A549 (cell line): ENCODE data around the gene DNAH8. TPM values are rescaled to one million over a fixed set of nuclear protein-coding genes. Genes with fewer than 3 reads are reported as not detected.
"Not testable (repeated sequence)": the region's sequence is repeated elsewhere in the genome, so short reads cannot be mapped to it uniquely, and the experiment has no call there.

Source experiments
- ATAC-seq, 2 experiments: fragments of 200-7000 bp in 1 of 2; fragments of >200 bp in 1 of 2; cut with Nextera tagmentation in 1 of 2; cut with Tn5 transposase in 1 of 2; 3 replicates each; pipeline versions ENCODE4 v1.8.0 to v1.9.1; 2018 to 2020; ENCODE audit warnings: mild to moderate bottlenecking in 1 of 2, moderate library complexity in 1 of 2
- CTCF ChIA-PET: fragments of 300-600 bp; sonication (Branson Sonifier 250); formaldehyde crosslinking; extraction: SDS; loops from one replicate; lab custom pipeline; 2021; ENCODE audit warnings: antibody characterized with exemption, inconsistent platforms; lab: Yijun Ruan, JAX
- POLR2A ChIA-PET: fragments of 350-600 bp; formaldehyde crosslinking; extraction: SDS; loops from one replicate; lab custom pipeline; 2021; ENCODE audit warnings: antibody characterized with exemption, inconsistent platforms; lab: Yijun Ruan, JAX
- DNase-seq, 2 experiments: peaks; one replicate each; pipeline versions ENCODE4 v3.0.0 to v3.0.0-alpha.2; 2011 to 2016; ENCODE audit warnings: low read depth in 1 of 2, low spot score in 1 of 2
- FAIRE-seq: peaks from 2 replicates; lab custom pipeline; 2011; peaks lifted over from hg19 to GRCh38; lab: Jason Lieb, UNC
- H3K27ac ChIP-seq, 2 experiments: fragments of >200 bp; sonication (Bioruptor Twin); formaldehyde crosslinking; 3 replicates each; pipeline ENCODE4 v1.5.1; 2016 to 2017
- H3K4me1 ChIP-seq: fragments of >200 bp; sonication (Bioruptor Twin); formaldehyde crosslinking; 3 replicates; pipeline ENCODE4 v1.6.1; 2016
- H3K4me2 ChIP-seq: fragments of >200 bp; sonication (Bioruptor Twin); formaldehyde crosslinking; 3 replicates; pipeline ENCODE4 v1.6.1; 2016
- H3K4me3 ChIP-seq: fragments of >200 bp; sonication (Bioruptor Twin); formaldehyde crosslinking; 3 replicates; pipeline ENCODE4 v1.5.1; 2016
- H3K9me3 ChIP-seq: fragments of >200 bp; sonication (Bioruptor Twin); formaldehyde crosslinking; 3 replicates; pipeline ENCODE4 v1.6.1; 2016
- BHLHE40 ChIP-seq: IDR thresholded peaks from 2 replicates; pipeline ENCODE4 v1.6.1; 2012; ENCODE audit warnings: low read depth, low read length, inconsistent platforms
- EP300 ChIP-seq, 2 experiments: fragments of >200 bp; sonication (Bioruptor Twin); formaldehyde crosslinking; IDR thresholded peaks; 2 replicates in 1 of 2; 3 replicates in 1 of 2; pipeline ENCODE4 v1.6.1; 2016 to 2017
- ESRRA ChIP-seq: fragments of 150-350 bp; IDR thresholded peaks from 2 replicates; pipeline ENCODE4 v1.6.1; 2014; ENCODE audit warnings: mild to moderate bottlenecking, low read length, borderline replicate concordance
- FOSB ChIP-seq: fragments of 250-450 bp; sonication (Bioruptor Pico); IDR thresholded peaks from 2 replicates; pipeline ENCODE4 v1.5.0; 2020; ENCODE audit warnings: mild to moderate bottlenecking, moderate library complexity
- GATA3 ChIP-seq: IDR thresholded peaks from 2 replicates; pipeline ENCODE4 v1.6.1; 2012; ENCODE audit warnings: borderline replicate concordance
- HOXB13 ChIP-seq: fragments of 250-450 bp; sonication (Bioruptor Pico); IDR thresholded peaks from 2 replicates; pipeline ENCODE4 v1.5.0; 2020; ENCODE audit warnings: low read depth, mild to moderate bottlenecking, moderate library complexity
- MAZ ChIP-seq: fragments of 150-350 bp; IDR thresholded peaks from 2 replicates; pipeline ENCODE4 v1.6.1; 2014; ENCODE audit warnings: antibody characterized with exemption, low read depth, low read length, borderline replicate concordance
- NPAS2 ChIP-seq: fragments of 250-450 bp; sonication (Bioruptor Pico); IDR thresholded peaks from 2 replicates; pipeline ENCODE4 v1.8.0; 2022; ENCODE audit warnings: mild to moderate bottlenecking, moderate library complexity, borderline replicate concordance
- POLR2A ChIP-seq: IDR thresholded peaks from 2 replicates; pipeline ENCODE4 v1.6.1; 2012; ENCODE audit warnings: mild to moderate bottlenecking, low read length
- POLR2AphosphoS2 ChIP-seq: conservative IDR thresholded peaks from 2 replicates; pipeline ENCODE4 v1.6.1; 2012; ENCODE audit warnings: low read length, improper control_type of control experiment, inconsistent platforms
- RAD21 ChIP-seq, 2 experiments: fragments of >200 bp in 1 of 2; sonication (Bioruptor Twin) in 1 of 2; formaldehyde crosslinking in 1 of 2; IDR thresholded peaks in 1 of 2; conservative IDR thresholded peaks in 1 of 2; 2 replicates in 1 of 2; 3 replicates in 1 of 2; pipeline ENCODE4 v1.6.1; 2012 to 2018; ENCODE audit warnings: inconsistent platforms in 1 of 2
- RARB ChIP-seq: fragments of 250-450 bp; sonication (Bioruptor Pico); IDR thresholded peaks from 2 replicates; pipeline ENCODE4 v1.8.0; 2021; ENCODE audit warnings: mild to moderate bottlenecking, moderate library complexity
- RCOR1 ChIP-seq: fragments of 150-350 bp; IDR thresholded peaks from 2 replicates; pipeline ENCODE4 v1.6.1; 2014; ENCODE audit warnings: antibody characterized with exemption, low read length, low read depth
- RFX5 ChIP-seq: fragments of 450-650 bp; IDR thresholded peaks from 2 replicates; pipeline ENCODE4 v1.7.1; 2014; ENCODE audit warnings: antibody characterized with exemption, mild to moderate bottlenecking, moderate library complexity
- SMC3 ChIP-seq: fragments of >200 bp; sonication (Bioruptor Twin); formaldehyde crosslinking; IDR thresholded peaks from 3 replicates; pipeline ENCODE4 v1.6.1; 2018; ENCODE audit warnings: inconsistent platforms
- TP53 ChIP-seq: fragments of 250-450 bp; sonication (Bioruptor Pico); IDR thresholded peaks from 2 replicates; pipeline ENCODE4 v1.5.0; 2021; ENCODE audit warnings: mild to moderate bottlenecking, moderate library complexity
- ZNF302 ChIP-seq: fragments of 250-450 bp; sonication (Bioruptor Pico); IDR thresholded peaks from 2 replicates; pipeline ENCODE4 v1.9.0; 2021; ENCODE audit warnings: inconsistent platforms, mild to moderate bottlenecking, moderate library complexity
- WGBS: methylation state at CpG from one replicate; pipeline ENCODE4 v1.1.6; 2017; ENCODE audit errors: missing lambda C conversion rate; 5-methylcytosine and 5-hydroxymethylcytosine counted together
- polyA plus RNA-seq, 4 experiments: library from polyadenylated mRNA; depleted of rRNA in 3 of 4; stranded (reverse); fragments of >200 nt; fragmentation: RNase III in 1 of 4; extraction: RNeasy Plus Mini Kit Qiagen cat#74134 plus additional on column Dnase treatment in 1 of 4; gene quantifications; 2 replicates in 3 of 4; 3 replicates in 1 of 4; pipeline ENCODE4 v1.2.3, GENCODE V29; 2011 to 2017
- TF ChIP-seq, protein P1 (sequence below): fragments of 150-350 bp; IDR thresholded peaks from 2 replicates; pipeline ENCODE4 v1.6.1; 2014; ENCODE audit warnings: low read depth, mild to moderate bottlenecking, low read length
- TF ChIP-seq, protein P2 (sequence below): fragments of >200 bp; sonication (Bioruptor Twin); formaldehyde crosslinking; IDR thresholded peaks from 3 replicates; pipeline ENCODE4 v1.5.1; 2016
- TF ChIP-seq, protein P3 (sequence below): IDR thresholded peaks from 2 replicates; pipeline ENCODE4 v1.6.1; 2012

DNAH8 gene
- polyA plus RNA-seq, 2 of the 4 experiments (the other 2 are of a cell fraction): not detected

DNA sequence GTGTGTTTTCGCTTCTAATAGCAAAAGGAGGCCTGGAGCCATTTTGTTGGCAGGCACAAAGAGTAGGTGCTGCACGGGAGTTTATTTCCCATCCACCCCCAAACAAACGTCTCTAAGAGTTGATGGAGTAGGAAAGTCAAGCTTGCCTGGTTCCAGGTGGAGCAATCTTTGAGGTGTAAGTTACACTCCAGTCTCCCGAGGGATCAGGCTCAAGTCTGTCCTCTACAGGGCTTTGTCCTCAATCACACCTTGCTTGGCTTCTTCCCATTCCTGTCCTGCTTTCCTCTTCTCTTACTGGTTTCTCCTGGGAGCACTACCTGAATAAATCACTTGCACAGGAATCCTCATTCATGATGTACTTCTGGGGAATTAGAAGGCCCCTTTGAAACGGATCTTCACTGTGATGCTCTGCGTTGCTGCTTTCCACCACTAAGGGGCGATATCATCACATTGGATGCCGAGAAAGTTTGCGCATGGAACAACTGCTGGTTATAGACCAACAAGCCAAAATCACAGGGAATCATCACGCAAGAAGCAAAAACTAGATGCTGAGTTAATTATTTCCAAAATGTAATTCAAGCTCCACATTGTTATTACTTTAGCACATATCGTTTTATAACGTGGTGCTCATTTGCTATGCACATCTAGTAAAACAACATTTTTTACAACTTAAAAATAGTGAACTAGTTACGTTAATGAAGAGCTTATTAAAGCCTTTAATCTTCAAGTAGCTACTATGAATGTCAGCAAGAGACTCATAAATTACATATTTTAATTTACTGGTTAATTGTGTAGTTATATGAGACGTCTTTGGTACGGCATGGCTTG lies 156.8 kb downstream of the DNAH8 start:
- ATAC-seq (peak; percentile 64 to 78; a peak in 5 of 6 replicates), FAIRE-seq (peak; percentile 7), DNase-seq (peak; percentile 18 to 38)
- Histone ChIP-seq H3K4me3 (no peak overlapping the region), H3K27ac (no peak overlapping the region), H3K9me3 (no peaks in the 10 kb centered on the region), H3K4me1 (no peaks in the 10 kb centered on the region), H3K4me2 (no peak overlapping the region)
- 26% methylated on average over 15 of the region's 15 CpGs for WGBS
- CTCF ChIA-PET: interaction anchor here (0.7 to 3.6 kb wide), 27 partner anchors 9 to 1947 kb away, joined by 3 to 23 read pairs (median 3); no protein-coding TSS in a partner anchor
- TF ChIP-seq, protein P1, sequence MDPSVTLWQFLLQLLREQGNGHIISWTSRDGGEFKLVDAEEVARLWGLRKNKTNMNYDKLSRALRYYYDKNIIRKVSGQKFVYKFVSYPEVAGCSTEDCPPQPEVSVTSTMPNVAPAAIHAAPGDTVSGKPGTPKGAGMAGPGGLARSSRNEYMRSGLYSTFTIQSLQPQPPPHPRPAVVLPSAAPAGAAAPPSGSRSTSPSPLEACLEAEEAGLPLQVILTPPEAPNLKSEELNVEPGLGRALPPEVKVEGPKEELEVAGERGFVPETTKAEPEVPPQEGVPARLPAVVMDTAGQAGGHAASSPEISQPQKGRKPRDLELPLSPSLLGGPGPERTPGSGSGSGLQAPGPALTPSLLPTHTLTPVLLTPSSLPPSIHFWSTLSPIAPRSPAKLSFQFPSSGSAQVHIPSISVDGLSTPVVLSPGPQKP: no peak
- TF ChIP-seq, protein P2, sequence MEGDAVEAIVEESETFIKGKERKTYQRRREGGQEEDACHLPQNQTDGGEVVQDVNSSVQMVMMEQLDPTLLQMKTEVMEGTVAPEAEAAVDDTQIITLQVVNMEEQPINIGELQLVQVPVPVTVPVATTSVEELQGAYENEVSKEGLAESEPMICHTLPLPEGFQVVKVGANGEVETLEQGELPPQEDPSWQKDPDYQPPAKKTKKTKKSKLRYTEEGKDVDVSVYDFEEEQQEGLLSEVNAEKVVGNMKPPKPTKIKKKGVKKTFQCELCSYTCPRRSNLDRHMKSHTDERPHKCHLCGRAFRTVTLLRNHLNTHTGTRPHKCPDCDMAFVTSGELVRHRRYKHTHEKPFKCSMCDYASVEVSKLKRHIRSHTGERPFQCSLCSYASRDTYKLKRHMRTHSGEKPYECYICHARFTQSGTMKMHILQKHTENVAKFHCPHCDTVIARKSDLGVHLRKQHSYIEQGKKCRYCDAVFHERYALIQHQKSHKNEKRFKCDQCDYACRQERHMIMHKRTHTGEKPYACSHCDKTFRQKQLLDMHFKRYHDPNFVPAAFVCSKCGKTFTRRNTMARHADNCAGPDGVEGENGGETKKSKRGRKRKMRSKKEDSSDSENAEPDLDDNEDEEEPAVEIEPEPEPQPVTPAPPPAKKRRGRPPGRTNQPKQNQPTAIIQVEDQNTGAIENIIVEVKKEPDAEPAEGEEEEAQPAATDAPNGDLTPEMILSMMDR: peak; percentile 63
- TF ChIP-seq SMC3 (peak; percentile 34; the same call in 2 of the 3 replicates), RAD21 (conservative IDR thresholded peaks at IDR 0.05 in 1 of 2, IDR thresholded peaks at IDR 0.05 in 1 of 2) (peak; percentile 63 to 74)
- POLR2A ChIA-PET: no interaction called here

DNA sequence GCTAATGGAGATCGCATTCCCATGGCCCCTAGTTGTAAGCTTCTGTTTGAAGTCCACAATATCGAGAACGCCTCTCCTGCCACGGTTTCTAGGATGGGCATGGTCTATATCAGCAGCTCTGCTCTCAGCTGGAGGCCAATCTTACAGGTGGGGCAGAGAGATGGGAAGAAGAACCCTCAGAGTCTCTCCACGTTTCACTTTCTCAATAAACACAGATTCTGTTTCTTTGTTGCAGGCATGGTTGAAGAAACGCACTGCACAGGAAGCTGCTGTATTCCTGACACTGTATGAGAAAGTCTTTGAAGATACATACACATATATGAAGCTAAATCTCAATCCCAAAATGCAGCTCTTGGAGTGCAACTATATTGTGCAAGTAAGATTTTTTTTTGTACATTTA lies 157.9 kb downstream of the DNAH8 start:
- Histone ChIP-seq H3K4me1 (no peaks in the 10 kb centered on the region), H3K4me2 (no peak overlapping the region), H3K4me3 (no peak overlapping the region), H3K9me3 (no peaks in the 10 kb centered on the region)
- no peak for ATAC-seq
- 17% methylated on average over 6 of the region's 6 CpGs for WGBS
- DNase-seq: no peak
- POLR2A ChIA-PET: no interaction called here
- no peak for TF ChIP-seq POLR2AphosphoS2
- TF ChIP-seq, protein P3, sequence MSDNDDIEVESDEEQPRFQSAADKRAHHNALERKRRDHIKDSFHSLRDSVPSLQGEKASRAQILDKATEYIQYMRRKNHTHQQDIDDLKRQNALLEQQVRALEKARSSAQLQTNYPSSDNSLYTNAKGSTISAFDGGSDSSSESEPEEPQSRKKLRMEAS: no peak
- no peak for TF ChIP-seq FOSB (CRISPR knock-in tag)
- TF ChIP-seq HOXB13 (CRISPR knock-in tag): no peak
- TF ChIP-seq RARB (CRISPR knock-in tag): no peak
- no peak for TF ChIP-seq ESRRA
- TF ChIP-seq, all 56 proteins: peak for 0
- H3K27ac ChIP-seq: no peak overlapping the region
- CTCF ChIA-PET: interaction anchor here (1.0 to 3.6 kb wide), 14 partner anchors 11 to 1946 kb away, joined by 3 to 23 read pairs (median 4); no protein-coding TSS in a partner anchor
- no peak for FAIRE-seq

DNA sequence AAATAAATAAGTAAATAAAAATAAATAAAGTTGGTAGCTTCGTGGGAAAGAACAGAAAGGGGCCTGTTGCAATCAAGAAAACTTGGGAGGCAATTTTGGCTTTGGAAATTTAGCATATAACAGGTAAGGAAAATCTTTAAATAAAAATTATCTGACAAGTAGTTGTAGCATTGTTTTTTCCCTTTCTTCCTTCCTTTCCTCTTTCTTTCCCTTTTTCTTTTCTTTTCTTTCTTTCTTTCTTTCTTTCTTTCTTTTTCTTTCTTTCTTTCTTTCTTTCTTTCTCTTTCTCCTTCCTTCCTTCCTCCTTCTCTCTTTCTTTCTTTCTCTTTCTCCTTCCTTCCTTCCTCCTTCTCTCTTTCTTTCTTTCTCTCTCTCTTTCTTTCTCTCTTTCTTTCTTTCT lies 158.7 kb downstream of the DNAH8 start:
- FAIRE-seq, CTCF ChIA-PET: not testable (repeated sequence)

DNA sequence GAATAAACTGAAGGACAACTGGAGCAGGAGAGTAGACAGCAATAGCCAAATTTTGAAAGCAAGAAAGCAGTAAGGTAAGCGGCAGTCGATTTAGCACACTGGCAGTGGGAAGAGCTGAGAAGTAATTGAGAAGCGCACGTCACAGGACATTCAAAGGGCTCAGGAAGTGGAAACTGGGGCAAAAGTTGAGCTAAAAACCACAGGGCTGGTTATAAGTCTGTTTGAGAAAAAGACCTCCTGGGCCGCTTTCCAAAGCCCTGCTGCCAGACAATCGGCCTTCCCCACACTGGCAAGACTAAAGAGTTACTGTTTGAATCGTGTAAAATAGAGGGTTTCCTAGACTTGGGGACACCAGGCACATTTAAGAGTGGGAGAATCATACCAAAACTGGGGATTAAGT lies 161.4 kb downstream of the DNAH8 start:
- Histone ChIP-seq H3K4me1 (no peaks in the 10 kb centered on the region), H3K4me2 (no peak overlapping the region), H3K9me3 (no peaks in the 10 kb centered on the region), H3K4me3 (no peak overlapping the region), H3K27ac (no peak overlapping the region)
- ATAC-seq (no peak), DNase-seq (no peak), FAIRE-seq (no peak)
- POLR2A ChIA-PET: no interaction called here
- CTCF ChIA-PET: no interaction called here
- no peak for TF ChIP-seq TP53 (CRISPR knock-in tag)
- no peak for TF ChIP-seq NPAS2 (CRISPR knock-in tag)
- TF ChIP-seq RARB (CRISPR knock-in tag): no peak
- TF ChIP-seq RFX5: no peak
- no peak for TF ChIP-seq SMC3
- no peak for TF ChIP-seq MAZ
- TF ChIP-seq EP300 (IDR thresholded peaks at IDR 0.05): no peak
- TF ChIP-seq RCOR1: no peak
- no peak for TF ChIP-seq POLR2A
- no peak for TF ChIP-seq GATA3
- TF ChIP-seq ZNF302 (CRISPR knock-in tag): no peak
- TF ChIP-seq HOXB13 (CRISPR knock-in tag): no peak
- TF ChIP-seq BHLHE40: no peak
- WGBS: 58% methylated on average over 7 of the region's 7 CpGs

More for the DNA sequence above, 158.7 kb downstream of the DNAH8 start:
- POLR2A ChIA-PET, H3K4me3 ChIP-seq, H3K4me2 ChIP-seq, H3K27ac ChIP-seq, H3K4me1 ChIP-seq, ATAC-seq, DNase-seq, H3K9me3 ChIP-seq: not testable (repeated sequence)
- WGBS: 0% methylated on average over 1 of the region's 1 CpG
